Choroid plexus epithelial cell (primary cell): ENCODE measurements around the gene EPHA2.
A peak's percentile ranks its signal among the peaks of the same experiment; 100 is the strongest.
"Not testable (repeated sequence)": the region's sequence is repeated elsewhere in the genome, so short reads cannot be mapped to it uniquely, and the experiment has no call there.

Source experiments
- DNase-seq: peaks from one replicate; pipeline ENCODE4 v3.0.0-alpha.2; 2010; ENCODE audit warnings: low read depth
- H3K4me3 ChIP-seq: 2 replicates; pipeline ENCODE4 v1.5.1; 2011; ENCODE audit warnings: low read depth, mild to moderate bottlenecking, control low read depth, low read length, moderate library complexity
- TF ChIP-seq, protein P1 (sequence below): conservative IDR thresholded peaks from 2 replicates; pipeline ENCODE4 v1.5.1; 2011; ENCODE audit warnings: low read depth, mild to moderate bottlenecking, control low read depth, inconsistent platforms, low read length, moderate library complexity

Gene EPHA2

DNA sequence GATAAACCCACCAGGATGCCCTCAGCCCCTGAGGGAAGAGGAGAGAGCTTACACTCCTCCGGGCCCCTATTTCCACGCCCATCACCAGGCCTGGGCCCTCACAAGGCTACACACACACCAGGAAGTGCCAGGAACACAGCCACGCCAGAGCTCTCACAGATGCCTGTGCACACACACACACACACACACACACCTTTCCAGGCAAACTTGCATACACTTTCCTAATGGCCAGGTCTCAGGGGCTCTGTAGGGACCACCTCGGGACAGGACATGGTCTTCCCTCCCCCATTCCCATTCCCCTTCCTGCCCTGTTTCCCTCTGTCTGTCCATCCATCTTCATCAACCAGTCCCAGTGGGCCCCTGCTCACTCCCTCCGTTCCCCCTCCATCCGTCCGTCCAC, 9.7 kb upstream of the EPHA2 start:
- H3K4me3 ChIP-seq = no peak overlapping the region
- DNase-seq = no peak
- TF ChIP-seq, protein P1, sequence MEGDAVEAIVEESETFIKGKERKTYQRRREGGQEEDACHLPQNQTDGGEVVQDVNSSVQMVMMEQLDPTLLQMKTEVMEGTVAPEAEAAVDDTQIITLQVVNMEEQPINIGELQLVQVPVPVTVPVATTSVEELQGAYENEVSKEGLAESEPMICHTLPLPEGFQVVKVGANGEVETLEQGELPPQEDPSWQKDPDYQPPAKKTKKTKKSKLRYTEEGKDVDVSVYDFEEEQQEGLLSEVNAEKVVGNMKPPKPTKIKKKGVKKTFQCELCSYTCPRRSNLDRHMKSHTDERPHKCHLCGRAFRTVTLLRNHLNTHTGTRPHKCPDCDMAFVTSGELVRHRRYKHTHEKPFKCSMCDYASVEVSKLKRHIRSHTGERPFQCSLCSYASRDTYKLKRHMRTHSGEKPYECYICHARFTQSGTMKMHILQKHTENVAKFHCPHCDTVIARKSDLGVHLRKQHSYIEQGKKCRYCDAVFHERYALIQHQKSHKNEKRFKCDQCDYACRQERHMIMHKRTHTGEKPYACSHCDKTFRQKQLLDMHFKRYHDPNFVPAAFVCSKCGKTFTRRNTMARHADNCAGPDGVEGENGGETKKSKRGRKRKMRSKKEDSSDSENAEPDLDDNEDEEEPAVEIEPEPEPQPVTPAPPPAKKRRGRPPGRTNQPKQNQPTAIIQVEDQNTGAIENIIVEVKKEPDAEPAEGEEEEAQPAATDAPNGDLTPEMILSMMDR = no peak

DNA sequence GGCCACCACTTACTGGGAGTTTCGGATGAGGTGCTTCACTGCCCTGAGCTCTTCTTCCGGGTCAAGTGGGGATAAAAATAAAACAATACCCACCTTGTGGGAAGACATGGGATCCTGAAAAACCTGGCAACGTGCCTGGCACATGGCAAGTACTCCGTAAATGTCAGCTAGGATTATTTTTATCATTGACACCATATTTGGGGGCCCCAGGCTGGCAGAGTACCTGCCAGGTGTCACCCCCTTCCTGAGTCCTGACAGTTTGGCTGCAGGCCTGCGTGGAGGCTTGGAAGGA, 9.2 kb upstream of the EPHA2 start:
- TF ChIP-seq, protein P1 = no peak
- no peak for DNase-seq
- no peak overlapping the region for H3K4me3 ChIP-seq

DNA sequence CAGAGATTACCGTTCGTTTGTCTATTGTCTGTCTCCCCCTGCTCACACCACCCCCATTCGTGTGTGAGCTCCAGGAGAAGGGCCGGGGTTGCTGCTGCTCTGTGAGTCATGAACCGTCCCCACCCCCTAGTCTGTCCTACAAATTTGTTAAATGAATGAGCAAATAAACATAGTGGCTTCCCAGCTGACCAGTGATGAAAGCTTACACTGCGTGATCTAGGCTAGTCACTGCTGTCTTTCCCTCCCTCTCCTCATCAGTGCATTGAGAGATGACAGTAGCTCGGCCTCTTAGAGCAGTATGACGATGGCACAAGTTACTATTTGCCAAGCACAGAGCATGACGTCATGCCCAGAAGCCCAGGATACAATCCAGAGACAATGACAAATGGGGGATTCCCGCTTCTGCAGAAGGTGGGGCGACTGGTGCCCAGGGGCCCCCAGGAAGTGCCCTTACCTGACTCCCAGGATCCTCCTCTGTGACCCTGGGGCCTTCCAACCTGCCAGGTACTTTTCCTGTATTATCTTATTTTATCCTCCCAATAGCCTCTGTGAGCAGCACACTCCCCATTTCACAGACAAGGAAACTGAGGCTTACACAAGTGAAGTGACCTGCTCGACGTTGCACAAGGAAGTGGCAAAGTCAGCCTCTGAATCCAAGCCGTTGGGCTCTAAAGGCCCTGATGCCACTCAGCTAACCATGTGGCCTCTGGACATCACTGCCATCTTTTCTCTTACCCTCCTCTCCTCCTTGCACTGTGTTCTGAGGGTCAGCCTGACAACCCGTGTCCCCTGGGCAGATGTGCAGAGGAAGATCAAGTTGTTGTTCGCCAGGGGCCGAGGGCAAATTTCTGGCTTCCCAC, 8.6 kb upstream of the EPHA2 start:
- TF ChIP-seq, protein P1 = no peak
- peak; percentile 96 for DNase-seq
- no peak overlapping the region for H3K4me3 ChIP-seq

DNA sequence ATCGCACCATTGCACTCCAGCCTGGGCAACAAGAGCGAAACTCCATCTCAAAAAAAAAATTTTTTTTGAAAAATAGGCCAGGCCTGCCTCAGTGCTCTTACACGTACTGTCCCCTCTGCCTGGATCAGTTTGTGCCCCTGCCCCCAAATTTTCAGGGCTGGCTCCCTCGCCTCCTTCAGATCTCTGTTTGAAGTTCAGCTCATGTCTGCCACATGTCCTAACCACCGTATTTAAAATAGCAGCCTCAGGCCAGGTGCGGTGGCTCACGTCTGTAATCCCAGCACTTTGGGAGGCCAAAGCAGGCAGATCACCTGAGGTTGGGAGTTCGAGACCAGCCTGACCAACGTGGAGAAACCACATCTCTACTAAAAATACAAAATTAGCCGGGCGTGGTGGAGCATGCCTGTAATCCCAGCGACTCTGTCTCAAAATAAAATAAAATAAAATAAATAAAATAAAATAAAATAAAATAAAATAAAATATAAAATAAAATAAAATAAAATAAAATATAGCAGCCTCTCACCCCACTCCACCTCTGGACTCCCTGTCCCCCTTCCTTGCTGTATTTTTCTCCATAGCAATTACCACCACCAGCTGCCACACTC, 7.8 kb upstream of the EPHA2 start:
- H3K4me3 ChIP-seq = not testable (repeated sequence)

DNA sequence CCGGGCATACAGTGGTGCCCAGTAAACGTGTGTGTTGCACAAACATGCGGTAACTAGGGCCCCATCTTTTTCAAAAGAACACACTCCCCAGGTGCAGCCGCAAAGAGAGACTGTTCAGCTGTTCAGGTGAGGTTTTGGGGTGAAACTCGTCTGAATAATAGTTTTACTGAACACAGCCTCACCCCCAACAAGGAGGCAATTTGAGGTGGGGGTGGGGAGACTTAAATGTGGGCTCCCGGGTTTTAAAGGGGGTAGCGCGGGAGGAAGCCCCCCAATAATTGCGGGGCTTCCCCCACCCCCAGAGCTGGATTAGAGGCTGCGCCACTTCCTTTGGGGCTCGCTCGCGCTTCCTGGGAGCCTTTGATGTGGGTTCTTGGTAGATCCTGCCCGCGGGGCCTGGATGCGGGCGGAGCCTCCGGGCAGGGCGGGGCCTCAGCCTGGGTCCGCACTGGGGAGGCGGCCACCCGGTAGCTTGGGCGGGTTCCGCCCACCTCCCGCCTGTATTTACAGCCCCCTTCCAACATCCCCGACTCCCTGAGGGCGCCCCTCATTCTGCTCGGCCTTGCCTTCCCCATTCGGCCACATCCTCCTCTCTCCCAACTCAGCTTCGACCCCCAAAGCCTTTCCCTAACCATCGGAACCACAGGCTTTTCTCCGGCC, 6.4 kb upstream of the EPHA2 start:
- no peak for DNase-seq

More for the DNA sequence above, 7.8 kb upstream of the EPHA2 start:
- DNase-seq = not testable (repeated sequence)

DNA sequence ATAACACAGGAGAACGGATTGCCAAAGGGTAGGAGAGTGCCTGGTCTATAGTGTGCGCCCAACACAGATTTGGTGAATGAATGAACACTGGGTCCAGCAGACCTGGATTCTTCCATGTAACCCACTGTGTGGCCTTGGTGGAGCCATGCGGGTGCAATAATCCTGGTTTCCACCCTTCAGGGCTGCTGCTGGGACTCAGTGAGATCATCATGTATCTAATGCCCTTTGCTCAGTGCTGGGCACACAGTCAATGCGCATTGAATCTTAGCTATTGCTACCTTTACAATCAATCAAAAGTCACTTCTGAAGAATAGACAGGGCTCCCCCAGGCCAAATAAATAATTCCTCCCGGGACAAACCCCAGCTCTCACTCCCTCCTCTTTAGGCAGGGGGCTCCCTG, 5.8 kb upstream of the EPHA2 start:
- TF ChIP-seq, protein P1 = no peak
- no peak overlapping the region for H3K4me3 ChIP-seq
- DNase-seq = no peak

More for the DNA sequence above, 6.4 kb upstream of the EPHA2 start:
- H3K4me3 ChIP-seq = no peak overlapping the region
- TF ChIP-seq, protein P1 = no peak

DNA sequence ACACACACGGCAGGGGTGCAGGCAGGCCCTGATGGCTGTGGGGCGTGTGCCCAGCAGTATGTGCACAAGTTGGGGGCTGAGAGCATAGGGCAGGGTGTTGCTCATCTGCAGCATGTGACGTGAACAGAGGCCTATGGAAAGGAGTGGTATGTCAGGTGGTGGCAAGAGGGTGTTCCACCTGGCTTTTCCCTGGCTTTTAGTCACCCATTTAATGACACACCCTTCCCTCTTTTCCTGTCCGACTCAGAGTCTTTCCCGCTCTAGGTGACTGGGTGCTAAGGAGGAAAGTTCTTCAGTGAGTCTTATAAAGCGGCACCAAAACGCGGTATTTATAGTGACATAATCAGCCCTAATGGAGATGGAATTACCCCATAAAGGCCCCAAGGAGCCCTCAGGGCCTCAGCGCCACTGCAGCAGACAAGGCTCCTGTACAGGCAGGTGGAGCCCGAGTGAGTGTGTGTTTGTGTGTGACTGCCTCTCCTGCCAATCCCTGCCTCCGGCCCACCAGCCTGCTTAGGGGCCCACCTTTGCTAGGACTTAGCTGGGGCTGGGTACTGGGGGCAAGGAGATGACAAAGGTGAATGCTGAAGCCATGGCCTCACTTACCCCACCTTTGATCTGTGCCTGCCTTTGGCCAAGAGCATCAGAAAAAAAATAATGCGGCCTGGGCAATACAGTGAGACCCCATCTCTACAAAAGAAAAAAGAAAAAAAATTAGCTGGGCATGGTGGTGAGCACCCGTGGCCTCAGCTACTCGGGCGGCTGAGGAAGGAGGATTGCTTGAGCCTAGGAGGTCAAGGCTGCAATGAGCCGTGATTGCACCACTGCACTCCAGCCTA, 3.3 kb upstream of the EPHA2 start:
- no peak for DNase-seq
- TF ChIP-seq, protein P1 = no peak

More for the DNA sequence above, 3.3 kb upstream of the EPHA2 start:
- no peak overlapping the region for H3K4me3 ChIP-seq
